T-helper 1 cell (primary cell): ENCODE data around the gene KLHDC3.
A peak's percentile ranks its signal among the peaks of the same experiment; 100 is the strongest.

Experiments
- DNase-seq, 5 donors: peaks; one replicate each; pipeline ENCODE4 v3.0.0-alpha.2; 2012 to 2020

The KLHDC3 gene

GRCh38 chr6:43059168-43060033 is 45.4 kb downstream of the KLHDC3 start, which contains the start of the genes KLC4 and MRPL2:
TSS of gene KLC4 (plus strand) at chr6:43059631. CDS start at chr6:43061336, 1,705 bp downstream.
TSS of gene MRPL2 (minus strand) at chr6:43059434. CDS start at chr6:43059381, 53 bp downstream.
- DNase-seq = peak; percentile 94 to 99 (median 96)

- DNase-seq = no peak
These were observed 46.1 kb downstream of the KLHDC3 start for GRCh38 chr6:43060034-43060754.

GRCh38 chr6:43060755-43061633 is 46.9 kb downstream of the KLHDC3 start:
- DNase-seq = no peak

- DNase-seq = no peak
These were observed 47.8 kb downstream of the KLHDC3 start for GRCh38 chr6:43061861-43062260.

GRCh38 chr6:43062818-43063217 is 48.8 kb downstream of the KLHDC3 start:
- DNase-seq = no peak

GRCh38 chr6:43070028-43070632 is 56.1 kb downstream of the KLHDC3 start:
- peak in 1 of 5 donors; percentile 56 for DNase-seq
